OCI-LY1 (cell line): Measurements from ENCODE around the gene CCDC14.

Experiments
- H2AFZ ChIP-seq: fragments of 200-600 bp; sonication (generic), shearing (Covaris generic); 2 replicates; pipeline ENCODE4 v1.6.0; 2014; ENCODE audit warnings: antibody characterized with exemption, mild to moderate bottlenecking, low read length
- H3F3A ChIP-seq: fragments of 200-600 bp; sonication (generic), shearing (Covaris generic); 2 replicates; pipeline ENCODE4 v1.6.0; 2014; ENCODE audit warnings: mild to moderate bottlenecking, antibody characterized with exemption, low read length, moderate library complexity; ENCODE audit not compliant: insufficient read depth
- H3K27ac ChIP-seq: fragments of 200-600 bp; sonication (generic); 2 replicates; pipeline ENCODE4 v1.5.1; 2014; ENCODE audit warnings: low read length, mixed run types, mild to moderate bottlenecking, low read depth; ENCODE audit not compliant: poor library complexity, severe bottlenecking
- H3K27me3 ChIP-seq: fragments of 200-600 bp; sonication (generic); 2 replicates; pipeline ENCODE4 v1.6.0; 2014; ENCODE audit warnings: antibody characterized with exemption, mild to moderate bottlenecking, low read length, moderate library complexity; ENCODE audit not compliant: insufficient read depth
- H3K36me3 ChIP-seq: fragments of 200-600 bp; sonication (generic); 2 replicates; pipeline ENCODE4 v1.6.1; 2014; ENCODE audit warnings: mild to moderate bottlenecking, antibody characterized with exemption, low read length, moderate library complexity, mixed read lengths; ENCODE audit not compliant: insufficient read depth
- H3K4me1 ChIP-seq: fragments of 200-600 bp; sonication (generic); 2 replicates; pipeline ENCODE4 v1.5.1; 2014; ENCODE audit warnings: mild to moderate bottlenecking, low read length, moderate library complexity; ENCODE audit not compliant: insufficient read depth, severe bottlenecking
- H3K4me2 ChIP-seq: fragments of 200-600 bp; sonication (generic), shearing (Covaris generic); 2 replicates; pipeline ENCODE4 v1.6.1; 2014; ENCODE audit warnings: low read length
- H3K4me3 ChIP-seq: fragments of 200-600 bp; sonication (generic); 2 replicates; pipeline ENCODE4 v1.5.1; 2014; ENCODE audit warnings: low read length, low read depth, mild to moderate bottlenecking, mixed read lengths; ENCODE audit not compliant: poor library complexity, severe bottlenecking
- H3K79me2 ChIP-seq: fragments of 200-600 bp; shearing (Covaris generic); 2 replicates; pipeline ENCODE4 v1.6.1; 2016; ENCODE audit warnings: mixed run types, low read length, mixed read lengths; ENCODE audit not compliant: insufficient read depth
- H3K9ac ChIP-seq: fragments of 200-600 bp; sonication (generic), shearing (Covaris generic); 2 replicates; pipeline ENCODE4 v1.6.1; 2014; ENCODE audit warnings: mild to moderate bottlenecking, low read length, mixed read lengths
- H3K9me2 ChIP-seq: fragments of 200-600 bp; sonication (generic), shearing (Covaris generic); 2 replicates; pipeline ENCODE4 v1.6.1; 2014; ENCODE audit warnings: low read depth, mild to moderate bottlenecking, low read length, mixed read lengths
- H3K9me3 ChIP-seq: fragments of 200-600 bp; shearing (Covaris generic); 2 replicates; pipeline ENCODE4 v1.6.1; 2014; ENCODE audit warnings: low read length, mixed read lengths
- H4K20me1 ChIP-seq: fragments of 200-600 bp; sonication (generic), shearing (Covaris generic); 2 replicates; pipeline ENCODE4 v1.6.0; 2016; ENCODE audit warnings: mild to moderate bottlenecking, low read length; ENCODE audit not compliant: insufficient read depth
- CTCF ChIP-seq: fragments of 200-600 bp; sonication (generic), shearing (Covaris generic); IDR thresholded peaks from 2 replicates; pipeline ENCODE4 v1.5.1; 2017; ENCODE audit warnings: mild to moderate bottlenecking, antibody characterized with exemption, low read length, moderate library complexity, mixed read lengths
- EZH2 ChIP-seq: fragments of 200-600 bp; sonication (generic), shearing (Covaris generic); IDR thresholded peaks from 2 replicates; pipeline ENCODE4 v1.8.0; 2017; ENCODE audit warnings: borderline replicate concordance, mixed run types, mild to moderate bottlenecking, antibody characterized with exemption, low read length, moderate library complexity, mixed read lengths

CCDC14 gene

GRCh38 chr3:123883111-123883510 is 77.9 kb downstream of the CCDC14 start:
- H3F3A ChIP-seq: no peaks in the 10 kb centered on the region
- TF ChIP-seq EZH2: no peak
- TF ChIP-seq CTCF: no peak
- H4K20me1 ChIP-seq: no peaks in the 10 kb centered on the region
- peak overlapping the region; percentile 19; the same call in 1 of the 2 replicates for H3K4me2 ChIP-seq
- H3K79me2 ChIP-seq: no peaks in the 10 kb centered on the region
- H3K9me2 ChIP-seq: no peaks in the 10 kb centered on the region
- H3K27ac ChIP-seq: no peak overlapping the region
- no peaks in the 10 kb centered on the region for H3K27me3 ChIP-seq
- no peaks in the 10 kb centered on the region for H3K9me3 ChIP-seq
- H2AFZ ChIP-seq: no peak overlapping the region
- no peaks in the 10 kb centered on the region for H3K36me3 ChIP-seq
- no peak overlapping the region for H3K9ac ChIP-seq
- H3K4me1 ChIP-seq: peaks cover 25% of the 10 kb centered on the region
- H3K4me3 ChIP-seq: no peak overlapping the region

- H3K36me3 ChIP-seq: no peaks in the 10 kb centered on the region
- H3K9me3 ChIP-seq: no peaks in the 10 kb centered on the region
- H3F3A ChIP-seq: no peaks in the 10 kb centered on the region
- H3K79me2 ChIP-seq: no peaks in the 10 kb centered on the region
- H2AFZ ChIP-seq: no peak overlapping the region
- no peak overlapping the region for H3K4me2 ChIP-seq
- peaks cover 25% of the 10 kb centered on the region for H3K4me1 ChIP-seq
- H3K9ac ChIP-seq: no peak overlapping the region
- H4K20me1 ChIP-seq: no peaks in the 10 kb centered on the region
- no peak overlapping the region for H3K27ac ChIP-seq
- no peaks in the 10 kb centered on the region for H3K9me2 ChIP-seq
- H3K4me3 ChIP-seq: no peak overlapping the region
- no peak for TF ChIP-seq EZH2
- TF ChIP-seq CTCF: no peak
- no peaks in the 10 kb centered on the region for H3K27me3 ChIP-seq
Measured at GRCh38 chr3:123881771-123882170, 79.3 kb downstream of the CCDC14 start.

DNA sequence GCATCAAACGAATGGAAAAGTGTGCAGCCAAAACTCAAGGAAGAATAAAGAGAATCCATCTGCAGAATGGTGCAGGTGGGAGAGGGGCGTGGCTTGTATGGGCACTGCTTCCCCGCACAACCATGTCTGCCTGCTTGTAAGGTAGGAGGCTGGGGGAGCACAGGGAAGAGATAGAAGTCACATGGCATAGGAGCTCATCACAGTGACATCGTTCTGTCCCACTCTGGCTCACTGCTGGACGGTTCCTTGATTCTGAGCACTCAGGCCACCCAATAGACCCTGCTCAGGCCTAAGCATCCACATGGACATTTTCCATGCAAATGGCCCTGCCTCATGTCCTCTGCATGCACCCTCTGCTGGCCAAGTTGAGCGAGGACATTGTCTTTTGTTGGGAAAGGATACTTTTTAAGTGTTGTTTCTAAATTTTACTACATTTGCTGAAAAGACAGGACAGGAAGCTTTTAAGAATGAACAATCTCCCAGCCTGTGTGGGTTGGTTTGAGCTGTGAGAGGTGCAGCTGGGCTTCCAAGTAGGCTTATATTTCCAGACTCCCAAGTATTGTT is 79.9 kb downstream of the CCDC14 start:
- Histone ChIP-seq H4K20me1 (no peaks in the 10 kb centered on the region), H3K9ac (no peak overlapping the region), H3K4me3 (no peak overlapping the region), H3K4me1 (peaks cover 25% of the 10 kb centered on the region), H3K9me2 (no peaks in the 10 kb centered on the region), H3K27me3 (no peaks in the 10 kb centered on the region), H2AFZ (no peak overlapping the region), H3K36me3 (no peaks in the 10 kb centered on the region), H3K4me2 (no peak overlapping the region), H3F3A (no peaks in the 10 kb centered on the region), H3K79me2 (no peaks in the 10 kb centered on the region), H3K9me3 (no peaks in the 10 kb centered on the region), H3K27ac (no peak overlapping the region)
- peak; percentile 16; the same call in 1 of the 2 replicates for TF ChIP-seq CTCF
- no peak for TF ChIP-seq EZH2
